Endothelial cell of umbilical vein (primary cell): ENCODE measurements around the gene PDS5B. TPM values are rescaled to one million over a fixed set of nuclear protein-coding genes. Genes with fewer than 3 reads are reported as not detected.

Experiments used
- BruUV-seq: library from RNA; stranded (reverse); fragments of 400-500 nt; replicated peaks from 2 replicates; lab custom pipeline; 2021; lab: Mats Ljungman, UMichigan
- CTCF ChIA-PET: fragments of 300-600, 350-600 bp; sonication (Branson Sonifier 250); formaldehyde crosslinking; loops from one replicate; lab custom pipeline; 2021; ENCODE audit warnings: antibody characterized with exemption, inconsistent platforms; lab: Charles Lee
- POLR2A ChIA-PET: fragments of 300-600, 350-600 bp; sonication (Branson Sonifier 250); formaldehyde crosslinking; loops from one replicate; lab custom pipeline; 2021; ENCODE audit warnings: antibody characterized with exemption, inconsistent platforms; lab: Charles Lee
- DNase-seq: peaks from one replicate; pipeline ENCODE4 v3.0.0-alpha.2; 2011; ENCODE audit warnings: low read depth, low spot score
- FAIRE-seq: peaks from 2 replicates; lab custom pipeline; 2011; peaks lifted over from hg19 to GRCh38; lab: Jason Lieb, UNC
- H2AFZ ChIP-seq: 2 replicates; pipeline ENCODE4 v1.6.0; 2012; ENCODE audit warnings: low read depth, low read length, control low read depth, inconsistent platforms
- H3K27ac ChIP-seq: 2 replicates; pipeline ENCODE4 v1.5.1; 2011; ENCODE audit warnings: low read depth, mild to moderate bottlenecking, control low read depth, low read length, moderate library complexity; ENCODE audit not compliant: insufficient read depth
- H3K27me3 ChIP-seq, 2 experiments: 2 replicates each; pipeline versions ENCODE4 v1.6.0 to v1.6.1; 2011; ENCODE audit warnings: low read length in 2 of 2, mixed read lengths in 1 of 2; ENCODE audit not compliant: control insufficient read depth in 2 of 2, insufficient read depth in 2 of 2
- H3K36me3 ChIP-seq, 2 experiments: 2 replicates in 1 of 2; 3 replicates in 1 of 2; pipeline ENCODE4 v1.5.1; 2011; ENCODE audit warnings: low read length in 2 of 2, mild to moderate bottlenecking in 1 of 2, moderate library complexity in 1 of 2; ENCODE audit not compliant: control insufficient read depth in 2 of 2, insufficient read depth in 2 of 2; ENCODE audit errors: extremely low read depth in 1 of 2
- H3K4me1 ChIP-seq: 3 replicates; pipeline ENCODE4 v1.5.1; 2011; ENCODE audit warnings: mild to moderate bottlenecking, low read length; ENCODE audit not compliant: control insufficient read depth, insufficient read depth; ENCODE audit errors: extremely low read depth
- H3K4me2 ChIP-seq: 2 replicates; pipeline ENCODE4 v1.6.1; 2011; ENCODE audit warnings: low read length, control low read depth, mixed read lengths; ENCODE audit not compliant: insufficient read depth
- H3K4me3 ChIP-seq, 3 experiments: fragments of 200-600 bp in 1 of 3; sonication (generic), shearing (Covaris generic) in 1 of 3; replicated peaks in 1 of 3; 2 replicates each; pipeline ENCODE4 v1.5.1; 2011 to 2016; ENCODE audit warnings: control low read depth in 3 of 3, low read length in 3 of 3, mild to moderate bottlenecking in 2 of 3, inconsistent platforms in 1 of 3, low read depth in 1 of 3, moderate library complexity in 1 of 3; ENCODE audit not compliant: insufficient read depth in 1 of 3
- H3K79me2 ChIP-seq: 2 replicates; pipeline ENCODE4 v1.6.0; 2012; ENCODE audit warnings: low read length, inconsistent platforms; ENCODE audit not compliant: control insufficient read depth, insufficient read depth
- H3K9ac ChIP-seq: replicated peaks from 2 replicates; pipeline ENCODE3; 2011; ENCODE audit warnings: low read length, control low read depth; ENCODE audit not compliant: insufficient read depth; ENCODE audit errors: extremely low read depth
- H3K9me1 ChIP-seq: replicated peaks from 3 replicates; pipeline ENCODE4 v1.6.0; 2011; ENCODE audit warnings: mild to moderate bottlenecking, low read length; ENCODE audit not compliant: control insufficient read depth, insufficient read depth; ENCODE audit errors: extremely low read depth
- H3K9me3 ChIP-seq: replicated peaks from 2 replicates; pipeline ENCODE4 v1.5.1; 2012; ENCODE audit warnings: low read length, inconsistent platforms; ENCODE audit not compliant: control insufficient read depth, insufficient read depth
- H4K20me1 ChIP-seq: replicated peaks from 2 replicates; pipeline ENCODE3; 2011; ENCODE audit warnings: mild to moderate bottlenecking, low read length; ENCODE audit not compliant: control insufficient read depth, insufficient read depth; ENCODE audit errors: extremely low read depth
- CTCF ChIP-seq, 2 donors: IDR thresholded peaks; 1 replicate in 1 of 2; 2 replicates in 1 of 2; pipeline ENCODE4 v1.5.1; 2011; ENCODE audit warnings: low read length in 2 of 2, mild to moderate bottlenecking in 2 of 2, moderate library complexity in 2 of 2, control low read depth in 1 of 2, inconsistent platforms in 1 of 2, low read depth in 1 of 2; ENCODE audit not compliant: insufficient read depth in 1 of 2; ENCODE audit errors: extremely low read depth in 1 of 2
- EZH2 ChIP-seq: IDR thresholded peaks from 2 replicates; pipeline ENCODE4 v1.6.1; 2012; ENCODE audit warnings: borderline replicate concordance, low read depth, mild to moderate bottlenecking, moderate library complexity, low read length, inconsistent platforms; ENCODE audit not compliant: severe bottlenecking
- FOS ChIP-seq: IDR thresholded peaks from 2 replicates; pipeline ENCODE4 v1.6.1; 2011; ENCODE audit warnings: mild to moderate bottlenecking, low read length, moderate library complexity, borderline replicate concordance; ENCODE audit not compliant: insufficient read depth
- GATA2 ChIP-seq: IDR thresholded peaks from 2 replicates; pipeline ENCODE4 v1.7.0; 2011; ENCODE audit warnings: low read depth, mild to moderate bottlenecking, moderate library complexity, mixed read lengths, low read length; ENCODE audit not compliant: insufficient read length, insufficient read depth
- JUN ChIP-seq: IDR thresholded peaks from 2 replicates; pipeline ENCODE4 v1.6.1; 2011; ENCODE audit warnings: borderline replicate concordance, low read depth; ENCODE audit not compliant: insufficient read length, insufficient read depth
- MAX ChIP-seq: IDR thresholded peaks from 2 replicates; pipeline ENCODE4 v1.6.1; 2011; ENCODE audit not compliant: insufficient read depth, insufficient read length
- MYC ChIP-seq: IDR thresholded peaks from one replicate; pipeline ENCODE4 v1.6.1; 2011; ENCODE audit warnings: mild to moderate bottlenecking, low read depth, low read length
- POLR2A ChIP-seq: IDR thresholded peaks from 2 replicates; pipeline ENCODE4 v1.6.1; 2012; ENCODE audit warnings: low read depth, mild to moderate bottlenecking, control low read depth, low read length
- POLR2AphosphoS5 ChIP-seq: IDR thresholded peaks from 2 replicates; pipeline ENCODE4 v1.6.1; 2012; ENCODE audit warnings: low read depth, mild to moderate bottlenecking, control low read depth, low read length, moderate library complexity; ENCODE audit not compliant: insufficient read depth
- dilution Hi-C: fragments of 300-500 bp; cut with MboI; formaldehyde crosslinking; loops from one replicate; pipeline ENCODE4 v1.15.0; 2019; ENCODE audit warnings: low sequenced_read_pairs; ENCODE audit not compliant: extremely low pct_ligation_motif_present
- intact Hi-C: fragments of 100-400 bp; cut with micrococcal nuclease; formaldehyde crosslinking; loops from one replicate; pipeline ENCODE4 v1.10.0; 2022
- polyA plus RNA-seq, 4 experiments: library from polyadenylated mRNA; depleted of rRNA in 3 of 4; stranded (reverse) in 3 of 4; unstranded in 1 of 4; fragments of >200 nt; gene quantifications; 2 replicates each; pipeline versions ENCODE4 v1.2.1 to v1.2.3, GENCODE V29; 2011 to 2012; ENCODE audit warnings: missing spikeins in 1 of 4
- total RNA-seq: library from RNA; stranded (reverse); gene quantifications from 2 replicates; pipeline ENCODE4 v1.2.3, GENCODE V29; 2021

Gene PDS5B
- total and polyA plus RNA-seq, 2 donors (not counting 3 experiments of a cell fraction or from before 2014, with no cell fraction given): 3.9 to 40.3 TPM

GRCh38 chr13:32639502-32640105, 53.4 kb downstream of the PDS5B start:
- TF ChIP-seq CTCF (IDR thresholded peaks at IDR 0.05; ENCODE audit: extremely low read depth in 1 of 2, insufficient read depth in 1 of 2, low read depth in 1 of 2, low read length in 2 of 2): peak; percentile 69 to 74
- no peak for TF ChIP-seq JUN
- Histone ChIP-seq H3K27me3 (no peaks in the 10 kb centered on the region), H3K79me2 (peaks cover 68% of the 10 kb centered on the region), H3K9me1 (no peaks in the 10 kb centered on the region), H3K9ac (no peak overlapping the region), H3K27ac (no peak overlapping the region), H3K9me3 (no peaks in the 10 kb centered on the region), H3K4me2 (no peak overlapping the region), H3K4me1 (peaks cover 3% of the 10 kb centered on the region), H4K20me1 (peaks cover 3% of the 10 kb centered on the region), H3K4me3 (no peak overlapping the region), H2AFZ (no peak overlapping the region), H3K36me3 (no peaks in the 10 kb centered on the region)
- intact Hi-C loops (loop anchor here (1.0 to 10.0 kb wide), 2 partner anchors 53 to 615 kb away; partner anchors contain the start of gene PDS5B), dilution Hi-C loops (no loop called here)
- no TSS peak for BruUV-seq
- FAIRE-seq (peak; percentile 57), DNase-seq (peak; percentile 67)
- POLR2A ChIA-PET: interaction anchor here (1.0 kb wide), 1 partner anchor 50 kb away, joined by 4 read pairs; no protein-coding TSS in a partner anchor
- CTCF ChIA-PET: interaction anchor here (0.5 to 4.4 kb wide), 32 partner anchors 10 to 904 kb away, joined by 3 to 70 read pairs (median 4); partner anchors contain the start of gene PDS5B

GRCh38 chr13:32642316-32642715, 56.1 kb downstream of the PDS5B start:
- peak; percentile 28 for DNase-seq
- intact Hi-C loops (loop anchor here (10.0 kb wide), 1 partner anchor 618 kb away; no protein-coding TSS in a partner anchor), dilution Hi-C loops (no loop called here)
- no peak overlapping the region for H3K27ac ChIP-seq
- CTCF ChIA-PET: interaction anchor here (0.8 to 4.4 kb wide), 11 partner anchors 8 to 732 kb away, joined by 3 to 70 read pairs (median 11); partner anchors contain the start of gene PDS5B
- H3K27me3 ChIP-seq: no peaks in the 10 kb centered on the region
- POLR2A ChIA-PET: no interaction called here
- no peak overlapping the region for H3K9ac ChIP-seq
- H3K79me2 ChIP-seq: peaks cover 83% of the 10 kb centered on the region
- H3K4me3 ChIP-seq: no peak overlapping the region
- no TSS peak for BruUV-seq
- H3K9me1 ChIP-seq: no peaks in the 10 kb centered on the region
- H3K36me3 ChIP-seq: no peaks in the 10 kb centered on the region
- no peak for FAIRE-seq
- H3K4me2 ChIP-seq: peak overlapping the region; percentile 38
- no peaks in the 10 kb centered on the region for H3K9me3 ChIP-seq
- H3K4me1 ChIP-seq: peaks cover 3% of the 10 kb centered on the region
- peaks cover 8% of the 10 kb centered on the region for H4K20me1 ChIP-seq
- TF ChIP-seq POLR2AphosphoS5 (no peak), MYC (no peak), MAX (no peak), CTCF (IDR thresholded peaks at IDR 0.05; ENCODE audit: extremely low read depth in 1 of 2, insufficient read depth in 1 of 2, low read depth in 1 of 2, low read length in 2 of 2) (no peak), EZH2 (no peak), GATA2 (no peak), JUN (no peak), POLR2A (no peak), FOS (no peak)
- H2AFZ ChIP-seq: no peak overlapping the region
